ENCODE measurements around the gene SH3GL3.

DNA sequence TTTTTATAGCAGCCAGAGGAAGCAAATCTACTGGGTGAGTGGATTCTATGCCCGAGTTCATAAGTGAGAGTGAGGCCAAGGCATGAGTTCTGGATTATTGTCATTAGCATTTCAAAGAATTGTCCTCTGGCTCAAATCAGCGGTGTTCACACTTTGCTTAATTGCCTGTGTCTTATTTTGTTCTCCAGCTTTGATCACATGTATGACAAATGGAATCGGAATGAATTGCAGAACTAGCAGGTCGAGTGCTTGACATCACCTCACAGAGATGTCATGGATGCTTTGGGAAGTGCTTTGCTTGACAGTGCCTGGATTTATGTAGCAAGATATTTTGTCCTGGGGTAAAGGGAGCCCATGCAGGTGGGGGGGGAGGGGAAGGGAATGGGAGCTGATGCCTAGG is 68.0 kb downstream of the SH3GL3 start:
- TF ChIP-seq POLR2A (IDR thresholded peaks at IDR 0.05; ENCODE audit: low read depth, low read length) = no peak
- no peak for TF ChIP-seq CTCF (conservative IDR thresholded peaks at IDR 0.05; ENCODE audit: low read depth, low read length)
- no peak for TF ChIP-seq MAZ (IDR thresholded peaks at IDR 0.05; ENCODE audit: borderline replicate concordance, low read depth, low read length)
- no peak for TF ChIP-seq CHD1 (IDR thresholded peaks at IDR 0.05; ENCODE audit: low read depth, low read length)
- TF ChIP-seq MAFK (IDR thresholded peaks at IDR 0.05; ENCODE audit: low read depth, low read length) = no peak
- no peak for TF ChIP-seq CEBPB (IDR thresholded peaks at IDR 0.05; ENCODE audit: low read depth, low read length)
- TF ChIP-seq RAD21 (IDR thresholded peaks at IDR 0.05; ENCODE audit: low read length) = no peak
- TF ChIP-seq USF2 (IDR thresholded peaks at IDR 0.05; ENCODE audit: low read depth, low read length) = no peak
- no peak for TF ChIP-seq FOS (IDR thresholded peaks at IDR 0.05; ENCODE audit: low read depth, low read length)
- TF ChIP-seq MXI1 (IDR thresholded peaks at IDR 0.05; ENCODE audit: borderline replicate concordance, low read depth, low read length) = no peak
- no peak for TF ChIP-seq RFX5 (IDR thresholded peaks at IDR 0.05; ENCODE audit: low read depth, low read length)
- no peak for TF ChIP-seq ELK1 (IDR thresholded peaks at IDR 0.05; ENCODE audit: borderline replicate concordance, low read depth, low read length)
- TF ChIP-seq RCOR1 (IDR thresholded peaks at IDR 0.05; ENCODE audit: insufficient replicate concordance, low read length) = no peak
